Myometrial cell (primary cell): Measurements from ENCODE around the gene FXYD6. TPM values are rescaled to one million over a fixed set of nuclear protein-coding genes. Genes with fewer than 3 reads are reported as not detected.

Experiments used
- total RNA-seq: library from RNA; depleted of rRNA; stranded (reverse); fragments of >200 nt; gene quantifications from 2 replicates; pipeline ENCODE4 v1.2.3, GENCODE V29; 2015

Gene FXYD6, protein sequence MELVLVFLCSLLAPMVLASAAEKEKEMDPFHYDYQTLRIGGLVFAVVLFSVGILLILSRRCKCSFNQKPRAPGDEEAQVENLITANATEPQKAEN
- not detected in 2 replicates for total RNA-seq

DNA sequence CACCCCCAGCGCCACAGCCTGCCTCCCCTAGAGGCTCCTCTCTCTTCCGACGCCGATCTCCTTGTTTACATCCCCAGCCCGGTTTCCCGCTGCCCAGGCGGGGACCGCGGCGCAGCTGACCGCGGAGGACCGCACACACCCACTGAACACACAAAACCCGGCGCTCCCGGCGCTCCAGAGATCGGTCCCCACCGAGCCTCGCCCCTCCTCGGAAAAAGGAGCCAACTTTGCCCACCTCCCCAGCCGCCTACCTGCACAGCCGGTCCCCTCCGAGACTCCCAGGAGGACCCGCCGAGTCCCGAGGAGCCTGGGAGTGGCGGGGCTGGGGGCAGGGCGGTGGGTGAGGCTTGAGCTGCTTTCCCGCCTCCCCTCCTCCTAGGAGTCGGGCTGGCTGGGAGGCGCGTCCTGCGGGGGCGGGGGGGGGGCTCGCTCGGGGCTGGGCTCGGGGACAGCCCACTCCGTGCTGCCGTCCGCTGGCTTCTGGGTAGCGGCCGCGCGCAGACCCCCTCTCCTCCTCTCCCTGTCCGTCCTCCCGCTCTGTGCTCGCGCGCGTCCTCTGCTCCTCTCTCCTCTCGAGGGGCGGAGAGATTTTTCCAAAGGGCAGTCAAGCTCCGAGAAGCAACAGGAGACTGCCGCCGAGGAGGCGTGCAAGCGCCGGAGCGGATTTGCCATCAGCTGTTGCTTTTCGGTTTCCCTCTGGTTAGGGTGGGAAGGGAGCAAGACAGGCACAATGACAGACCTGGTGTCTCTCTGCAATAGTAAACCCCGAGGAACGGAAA is at the start of gene FXYD6:
TSS of gene FXYD6 (minus strand) at position 318 of the 779 bp plus-strand sequence. CDS start 33,882 bp downstream, outside the sequence.

DNA sequence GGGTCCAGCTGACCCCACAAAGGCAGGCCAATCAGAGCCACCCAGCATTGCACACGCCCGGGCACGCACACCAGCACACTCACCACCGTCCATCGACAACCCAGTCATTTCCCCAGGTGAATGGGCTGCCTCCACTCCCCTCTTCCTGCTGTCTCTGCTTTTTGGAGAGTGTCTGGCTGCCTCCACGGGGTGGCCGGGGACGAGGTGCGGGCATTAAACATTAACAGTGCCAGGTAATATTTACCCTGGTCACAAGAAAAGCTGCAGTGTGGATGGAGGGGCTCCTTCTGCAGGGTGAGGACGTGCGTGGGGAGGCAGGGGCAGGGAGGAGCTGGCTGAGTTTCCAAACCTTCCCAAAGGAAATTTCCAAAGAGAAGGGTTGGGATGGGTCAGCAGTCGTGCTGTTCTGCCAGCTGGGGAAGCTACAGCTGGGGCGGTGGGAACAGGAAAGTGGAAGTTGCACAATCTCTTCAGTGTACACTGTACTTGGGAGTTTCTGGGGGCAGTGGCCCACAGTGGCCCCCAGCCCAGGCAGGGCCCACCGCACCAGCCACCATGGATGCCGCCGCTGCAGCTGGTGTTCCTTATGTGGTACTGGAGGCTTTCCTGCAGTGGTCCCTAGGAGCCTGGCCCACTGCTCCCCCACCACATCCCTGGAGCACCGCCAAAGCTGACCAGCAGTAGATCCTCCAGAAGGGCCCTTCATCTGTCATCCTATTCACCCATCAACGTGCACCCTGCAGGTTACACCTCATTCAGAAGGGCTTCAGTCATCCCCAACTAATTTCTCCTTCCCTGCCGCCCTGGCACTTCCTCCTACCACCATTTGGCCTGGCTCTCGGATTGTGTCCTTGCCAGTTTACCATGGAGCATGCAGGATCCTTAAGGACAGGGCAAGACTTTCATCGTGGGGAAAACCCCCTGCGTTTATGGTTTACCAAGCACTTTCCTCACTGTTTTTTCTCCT is 51.6 kb downstream of the FXYD6 start, which contains the start of gene FXYD2:
TSS of gene FXYD2 (minus strand) at position 174 of the 967 bp plus-strand sequence. CDS start at position 108, 66 bp downstream.

DNA sequence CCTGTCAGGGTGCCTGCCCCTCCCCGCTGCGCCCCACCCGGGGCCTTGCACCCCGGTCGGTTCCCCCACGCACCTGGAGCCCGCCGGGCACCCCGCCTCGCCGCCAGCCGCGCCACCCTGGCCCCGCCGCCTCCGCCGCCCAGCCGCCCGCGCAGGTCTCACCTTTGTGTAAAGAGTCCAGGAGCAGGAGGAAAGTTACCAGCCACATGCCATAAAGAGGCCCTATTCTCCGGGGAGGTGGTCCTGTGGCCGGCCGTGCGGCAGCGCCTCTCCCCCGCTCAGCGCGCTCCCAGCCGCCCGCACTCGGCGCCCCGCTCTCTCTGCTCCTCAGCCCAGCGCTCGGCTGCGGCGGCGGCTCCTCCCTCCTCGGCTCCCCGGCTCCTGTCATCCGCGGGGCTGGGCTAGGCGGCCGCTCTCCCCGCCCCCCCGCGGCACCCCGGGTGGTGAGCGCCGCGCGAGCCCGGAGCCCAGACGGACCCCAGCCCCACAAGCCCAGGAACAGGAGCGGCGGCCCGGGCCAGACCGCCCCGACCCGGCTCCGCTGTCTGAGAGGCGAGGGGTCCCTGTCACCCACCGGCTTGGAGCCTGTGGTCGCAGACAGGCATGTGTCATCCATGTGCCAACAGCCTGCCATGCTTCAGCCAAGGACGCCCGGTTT is 79.5 kb downstream of the FXYD6 start, which contains the start of gene DSCAML1:
TSS of gene DSCAML1 (minus strand) at position 345 of the 658 bp plus-strand sequence. CDS start at position 208, 137 bp downstream.

Other genes starting within 250 kb of the FXYD6 start
- gene DSCAML1, start 79.4 kb downstream of the FXYD6 start, total RNA-seq, result not detected in 2 replicates
- not detected in 2 replicates for gene FXYD2, start 51.9 kb downstream of the FXYD6 start, total RNA-seq
- not detected in 2 replicates for gene TMPRSS13, start 52.7 kb upstream of the FXYD6 start, total RNA-seq
- not detected in 2 replicates for gene IL10RA, start 109.7 kb upstream of the FXYD6 start, total RNA-seq
- gene TMPRSS4, start 200.4 kb upstream of the FXYD6 start, total RNA-seq, result not detected in 2 replicates
- not detected in 2 replicates for gene SMIM35, start 210.3 kb upstream of the FXYD6 start, total RNA-seq